ENCODE data around the gene MACIR.

MACIR gene

GRCh38 chr5:103259705-103260355 is 1.3 kb downstream of the MACIR start:
- TF ChIP-seq POLR2A (IDR thresholded peaks at IDR 0.05; ENCODE audit: low read length) = no peak
- TF ChIP-seq GATA1 (IDR thresholded peaks at IDR 0.05; ENCODE audit: low read depth, low read length) = no peak
- DNase-seq = no peak

GRCh38 chr5:103260951-103261350 is 2.4 kb downstream of the MACIR start:
- TF ChIP-seq GATA1 (IDR thresholded peaks at IDR 0.05; ENCODE audit: low read depth, low read length) = no peak
- no peak for TF ChIP-seq POLR2A (IDR thresholded peaks at IDR 0.05; ENCODE audit: low read length)
- peak; percentile 58 to 59 for DNase-seq

- TF ChIP-seq GATA1 (IDR thresholded peaks at IDR 0.05; ENCODE audit: low read depth, low read length) (no peak), POLR2A (IDR thresholded peaks at IDR 0.05; ENCODE audit: low read length) (no peak)
- DNase-seq = peak; percentile 66 to 70
These were observed 3.9 kb downstream of the MACIR start for GRCh38 chr5:103262422-103262871.

- DNase-seq = no peak
- TF ChIP-seq POLR2A (IDR thresholded peaks at IDR 0.05; ENCODE audit: low read length) = no peak
These were observed 4.5 kb downstream of the MACIR start for GRCh38 chr5:103263054-103263453.

- peak; percentile 25 to 55 for DNase-seq
- no peak for TF ChIP-seq POLR2A (IDR thresholded peaks at IDR 0.05; ENCODE audit: low read length)
- TF ChIP-seq GATA1 (IDR thresholded peaks at IDR 0.05; ENCODE audit: low read depth, low read length) = no peak
These were observed 5.9 kb downstream of the MACIR start for GRCh38 chr5:103264508-103264907.

- DNase-seq = no peak
These were observed 12.0 kb downstream of the MACIR start for GRCh38 chr5:103270581-103270980.

GRCh38 chr5:103271570-103272289 is 13.2 kb downstream of the MACIR start:
- DNase-seq = peak; percentile 20 to 37
- TF ChIP-seq GATA1 (IDR thresholded peaks at IDR 0.05; ENCODE audit: low read depth, low read length) = no peak
- TF ChIP-seq POLR2A (IDR thresholded peaks at IDR 0.05; ENCODE audit: low read length) = no peak

More at GRCh38 chr5:103270581-103270980, 12.0 kb downstream of the MACIR start:
- TF ChIP-seq POLR2A (IDR thresholded peaks at IDR 0.05; ENCODE audit: low read length) (no peak), GATA1 (IDR thresholded peaks at IDR 0.05; ENCODE audit: low read depth, low read length) (no peak)

GRCh38 chr5:103272377-103272776 is 13.8 kb downstream of the MACIR start:
- no peak for TF ChIP-seq POLR2A (IDR thresholded peaks at IDR 0.05; ENCODE audit: low read length)
- no peak for TF ChIP-seq GATA1 (IDR thresholded peaks at IDR 0.05; ENCODE audit: low read depth, low read length)
- peak in 1 of 2 experiments; percentile 30 for DNase-seq

- no peak for DNase-seq
- no peak for TF ChIP-seq POLR2A (IDR thresholded peaks at IDR 0.05; ENCODE audit: low read length)
- no peak for TF ChIP-seq GATA1 (IDR thresholded peaks at IDR 0.05; ENCODE audit: low read depth, low read length)
These were observed 15.4 kb downstream of the MACIR start for GRCh38 chr5:103273952-103274351.

- TF ChIP-seq POLR2A (IDR thresholded peaks at IDR 0.05; ENCODE audit: low read length) = no peak
- no peak for TF ChIP-seq GATA1 (IDR thresholded peaks at IDR 0.05; ENCODE audit: low read depth, low read length)
- no peak for DNase-seq
These were observed 17.3 kb downstream of the MACIR start for GRCh38 chr5:103275851-103276250.

GRCh38 chr5:103280967-103281366 is 22.4 kb downstream of the MACIR start:
- DNase-seq = peak; percentile 79 to 94
- TF ChIP-seq GATA1 (IDR thresholded peaks at IDR 0.05; ENCODE audit: low read depth, low read length) = no peak
- no peak for TF ChIP-seq POLR2A (IDR thresholded peaks at IDR 0.05; ENCODE audit: low read length)

- no peak for DNase-seq
- TF ChIP-seq GATA1 (IDR thresholded peaks at IDR 0.05; ENCODE audit: low read depth, low read length) (no peak), POLR2A (IDR thresholded peaks at IDR 0.05; ENCODE audit: low read length) (no peak)
These were observed 24.6 kb downstream of the MACIR start for GRCh38 chr5:103283120-103283519.

GRCh38 chr5:103283869-103284268 is 25.3 kb downstream of the MACIR start:
- no peak for DNase-seq
- TF ChIP-seq POLR2A (IDR thresholded peaks at IDR 0.05; ENCODE audit: low read length) (no peak), GATA1 (IDR thresholded peaks at IDR 0.05; ENCODE audit: low read depth, low read length) (no peak)

GRCh38 chr5:103286622-103287021 is 28.1 kb downstream of the MACIR start:
- no peak for DNase-seq
- TF ChIP-seq POLR2A (IDR thresholded peaks at IDR 0.05; ENCODE audit: low read length) = no peak
- no peak for TF ChIP-seq GATA1 (IDR thresholded peaks at IDR 0.05; ENCODE audit: low read depth, low read length)

- no peak for DNase-seq
These were observed 30.5 kb downstream of the MACIR start for GRCh38 chr5:103289024-103289423.

More at GRCh38 chr5:103289024-103289423, 30.5 kb downstream of the MACIR start:
- TF ChIP-seq POLR2A (IDR thresholded peaks at IDR 0.05; ENCODE audit: low read length) = no peak
- no peak for TF ChIP-seq GATA1 (IDR thresholded peaks at IDR 0.05; ENCODE audit: low read depth, low read length)

All from erythroblast (primary cell).